GM21515 (cell line): ENCODE measurements around the gene TGFB2.

Experiments
- ATAC-seq: cut with Tn5 transposase; IDR thresholded peaks from one replicate; pipeline ENCODE4 v1.9.1; 2021; ENCODE audit not compliant: unreplicated experiment

TGFB2 gene

GRCh38 chr1:218481116-218481775 is 136.1 kb downstream of the TGFB2 start:
- no peak for ATAC-seq

DNA sequence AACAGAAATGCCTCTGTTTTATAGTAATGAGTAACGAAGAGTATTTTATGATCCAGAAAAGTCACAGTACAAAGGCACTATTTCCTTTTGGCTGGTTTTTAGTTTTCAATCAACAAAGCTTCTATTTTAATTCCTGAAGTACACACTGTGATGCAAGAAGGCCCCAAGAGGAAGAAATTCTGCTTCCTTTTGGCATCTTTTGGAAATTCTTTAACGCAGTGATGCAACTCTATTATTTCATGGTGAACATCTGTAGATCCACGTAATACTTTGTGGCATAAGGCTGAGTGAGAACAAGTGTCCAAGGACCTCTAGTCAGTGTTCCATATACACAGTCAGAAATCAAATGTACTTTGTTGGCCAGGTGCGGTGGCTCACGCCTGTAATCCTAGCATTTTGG is 137.5 kb downstream of the TGFB2 start:
- ATAC-seq = no peak

GRCh38 chr1:218485241-218485928 is 140.2 kb downstream of the TGFB2 start:
- no peak for ATAC-seq

DNA sequence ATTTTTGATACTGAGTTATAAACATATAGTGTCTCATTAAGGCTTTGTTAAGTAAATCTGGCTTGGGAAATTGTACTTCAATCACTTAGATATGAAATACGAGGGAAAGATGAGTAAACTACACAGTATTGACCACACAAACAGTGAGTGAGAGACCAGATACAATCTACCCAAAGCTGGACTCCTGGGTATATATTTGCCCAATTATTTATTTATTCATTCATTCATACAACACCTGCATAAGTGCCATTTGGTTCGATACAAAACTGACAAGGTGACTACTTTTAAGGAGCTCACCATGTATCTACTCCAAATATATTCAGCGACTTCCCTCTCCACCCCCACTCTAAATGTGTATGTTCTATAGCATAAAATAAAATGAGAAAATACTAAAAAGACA is 143.4 kb downstream of the TGFB2 start:
- ATAC-seq = no peak

- ATAC-seq = no peak
Measured at GRCh38 chr1:218488986-218489385, 143.8 kb downstream of the TGFB2 start.

- no peak for ATAC-seq
Measured at GRCh38 chr1:218490406-218490922, 145.3 kb downstream of the TGFB2 start.

DNA sequence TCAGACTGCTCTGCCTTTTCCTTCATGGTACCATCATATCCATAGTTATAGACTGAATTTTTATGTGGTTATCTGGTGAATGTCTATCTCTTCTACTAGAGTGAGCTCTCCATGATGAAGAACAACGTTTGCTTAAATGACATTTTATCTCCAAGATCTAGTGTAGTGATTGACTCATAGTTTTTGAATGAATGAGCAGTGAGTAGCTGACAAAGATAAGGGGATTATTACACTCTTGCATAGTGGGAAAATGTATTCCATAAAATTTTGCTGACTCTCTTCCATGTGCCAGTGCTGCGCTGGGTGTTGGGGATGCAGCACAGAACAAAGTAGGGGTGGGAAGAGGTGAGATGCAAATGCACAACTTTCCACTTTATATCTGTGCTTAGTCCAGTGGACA is 147.7 kb downstream of the TGFB2 start:
- ATAC-seq = no peak

GRCh38 chr1:218493986-218494385 is 148.8 kb downstream of the TGFB2 start:
- no peak for ATAC-seq
